Measurements from ENCODE around the gene RAB1B.

GRCh38 chr11:66321606-66322005 lies 53.2 kb downstream of the RAB1B start:
- TF ChIP-seq POLR2A (IDR thresholded peaks at IDR 0.05; ENCODE audit: low read depth, low read length) (no peak), ATF3 (IDR thresholded peaks at IDR 0.05; ENCODE audit: borderline replicate concordance, extremely low read depth, low read depth, low read length) (no peak), JUNB (IDR thresholded peaks at IDR 0.05) (no peak), YY1 (IDR thresholded peaks at IDR 0.05; ENCODE audit: low read depth, low read length) (no peak), CTCF (IDR thresholded peaks at IDR 0.05 in 2 of 3, conservative IDR thresholded peaks at IDR 0.05 in 1 of 3; ENCODE audit: control insufficient read depth in 2 of 3, extremely low read depth in 1 of 3, insufficient read depth in 1 of 3, low read depth in 3 of 3, low read length in 3 of 3) (no peak), EP300 (IDR thresholded peaks at IDR 0.05; ENCODE audit: borderline replicate concordance in 1 of 2, control insufficient read depth in 1 of 2, low read depth in 2 of 2, low read length in 2 of 2) (no peak), EGR1 (IDR thresholded peaks at IDR 0.05; ENCODE audit: borderline replicate concordance in 1 of 2, low read depth in 2 of 2, low read length in 2 of 2) (no peak), ESRRA (IDR thresholded peaks at IDR 0.05; ENCODE audit: low read length) (no peak), MAX (IDR thresholded peaks at IDR 0.05; ENCODE audit: low read depth, low read length) (no peak), NFXL1 (IDR thresholded peaks at IDR 0.05; ENCODE audit: borderline replicate concordance) (no peak), EZH2 (IDR thresholded peaks at IDR 0.05; ENCODE audit: borderline replicate concordance, control insufficient read depth, low read depth, low read length) (no peak), SPI1 (IDR thresholded peaks at IDR 0.05; ENCODE audit: borderline replicate concordance, insufficient read depth, low read depth, low read length) (no peak)
